A673 (cell line): ENCODE measurements around the gene FSCN2. TPM values are rescaled to one million over a fixed set of nuclear protein-coding genes. Genes with fewer than 3 reads are reported as not detected.
A peak's percentile ranks its signal among the peaks of the same experiment; 100 is the strongest.

Experiments
- BruUV-seq: library from RNA; stranded (reverse); fragments of 400-500 nt; replicated peaks from 2 replicates; lab custom pipeline; 2021; lab: Mats Ljungman, UMichigan
- CTCF ChIA-PET: fragments of 300-600 bp; sonication (Branson Sonifier 250); formaldehyde crosslinking; loops from one replicate; lab custom pipeline; 2022; ENCODE audit warnings: antibody characterized with exemption; lab: Charles Lee
- POLR2A ChIA-PET: fragments of 300-600 bp; sonication (Branson Sonifier 250); formaldehyde crosslinking; loops from one replicate; lab custom pipeline; 2022; ENCODE audit warnings: antibody characterized with exemption; ENCODE audit not compliant: low non-redundant PET; lab: Charles Lee
- DNase-seq: peaks from one replicate; pipeline ENCODE4 v3.0.0-alpha.2; 2015; ENCODE audit warnings: low spot score
- H3K27ac ChIP-seq: fragments of 200-600 bp; sonication (generic); 2 replicates; pipeline ENCODE4 v1.5.1; 2016; ENCODE audit warnings: mixed run types, low read depth, mild to moderate bottlenecking, mixed read lengths, antibody characterized with exemption, low read length; ENCODE audit not compliant: poor library complexity, severe bottlenecking
- H3K27me3 ChIP-seq: fragments of 200-600 bp; sonication (generic); replicated peaks from 2 replicates; pipeline ENCODE4 v1.6.1; 2017; ENCODE audit warnings: mixed run types, low read depth, mild to moderate bottlenecking, mixed read lengths, antibody characterized with exemption, low read length; ENCODE audit not compliant: insufficient read depth, poor library complexity
- H3K36me3 ChIP-seq: fragments of 200-600 bp; sonication (generic); 2 replicates; pipeline ENCODE4 v1.6.1; 2016; ENCODE audit warnings: mixed run types, mild to moderate bottlenecking, mixed read lengths, antibody characterized with exemption, low read length; ENCODE audit not compliant: insufficient read depth, poor library complexity, severe bottlenecking
- H3K4me1 ChIP-seq: fragments of 200-600 bp; sonication (generic); 2 replicates; pipeline ENCODE4 v1.6.1; 2017; ENCODE audit warnings: mixed run types, mild to moderate bottlenecking, mixed read lengths, antibody characterized with exemption, low read length; ENCODE audit not compliant: insufficient read depth, poor library complexity, severe bottlenecking
- H3K4me3 ChIP-seq: fragments of 200-600 bp; sonication (generic); 2 replicates; pipeline ENCODE4 v1.5.1; 2016; ENCODE audit warnings: low read depth, mixed run types, mild to moderate bottlenecking, mixed read lengths, low read length; ENCODE audit not compliant: poor library complexity, severe bottlenecking
- H3K9me3 ChIP-seq: fragments of 200-600 bp; sonication (generic); 2 replicates; pipeline ENCODE4 v1.6.1; 2016; ENCODE audit warnings: mixed run types, low read depth, mild to moderate bottlenecking, mixed read lengths, antibody characterized with exemption, low read length; ENCODE audit not compliant: poor library complexity, severe bottlenecking
- CTCF ChIP-seq: fragments of 300-800, 200-600 bp; sonication (generic); conservative IDR thresholded peaks from 2 replicates; pipeline ENCODE4 v1.5.1; 2017; ENCODE audit warnings: low read depth, mild to moderate bottlenecking, antibody characterized with exemption, low read length, moderate library complexity, mixed read lengths
- EZH2 ChIP-seq: fragments of 200-600 bp; sonication (generic); IDR thresholded peaks from 2 replicates; pipeline ENCODE4 v1.6.1; 2017; ENCODE audit warnings: borderline replicate concordance, low read depth, mild to moderate bottlenecking, mixed read lengths, antibody characterized with exemption, low read length; ENCODE audit not compliant: poor library complexity, severe bottlenecking
- intact Hi-C: fragments of 100-400 bp; cut with micrococcal nuclease; formaldehyde crosslinking; loops from one replicate; pipeline ENCODE4 v1.10.0; 2022; ENCODE audit not compliant: unreplicated experiment
- total RNA-seq: library from RNA; stranded (reverse); gene quantifications from 2 replicates; pipeline ENCODE4 v1.2.3, GENCODE V29; 2021

FSCN2 gene
- total RNA-seq, 1 experiment from 2014 or later = 0.26 TPM

GRCh38 chr17:81563861-81564586 is 35.8 kb downstream of the FSCN2 start:
- POLR2A ChIA-PET = no interaction called here
- Histone ChIP-seq H3K36me3 (peaks cover 77% of the 10 kb centered on the region), H3K27ac (no peak overlapping the region), H3K4me1 (peaks cover 59% of the 10 kb centered on the region), H3K4me3 (no peak overlapping the region), H3K9me3 (no peaks in the 10 kb centered on the region), H3K27me3 (no peaks in the 10 kb centered on the region)
- intact Hi-C loops = no loop called here
- DNase-seq = no peak
- no TSS peak for BruUV-seq
- CTCF ChIA-PET = no interaction called here
- TF ChIP-seq EZH2 (no peak), CTCF (no peak)

- intact Hi-C loops = no loop called here
- H3K4me3 ChIP-seq = no peak overlapping the region
- ChIA-PET CTCF (no interaction called here), POLR2A (no interaction called here)
- H3K36me3 ChIP-seq = peaks cover 80% of the 10 kb centered on the region
- no peaks in the 10 kb centered on the region for H3K9me3 ChIP-seq
- DNase-seq = no peak
- peaks cover 51% of the 10 kb centered on the region for H3K4me1 ChIP-seq
- TF ChIP-seq CTCF (no peak), EZH2 (no peak)
- H3K27ac ChIP-seq = no peak overlapping the region
- BruUV-seq = no TSS peak
- no peaks in the 10 kb centered on the region for H3K27me3 ChIP-seq
Observed at GRCh38 chr17:81564778-81565177, 36.6 kb downstream of the FSCN2 start.

DNA sequence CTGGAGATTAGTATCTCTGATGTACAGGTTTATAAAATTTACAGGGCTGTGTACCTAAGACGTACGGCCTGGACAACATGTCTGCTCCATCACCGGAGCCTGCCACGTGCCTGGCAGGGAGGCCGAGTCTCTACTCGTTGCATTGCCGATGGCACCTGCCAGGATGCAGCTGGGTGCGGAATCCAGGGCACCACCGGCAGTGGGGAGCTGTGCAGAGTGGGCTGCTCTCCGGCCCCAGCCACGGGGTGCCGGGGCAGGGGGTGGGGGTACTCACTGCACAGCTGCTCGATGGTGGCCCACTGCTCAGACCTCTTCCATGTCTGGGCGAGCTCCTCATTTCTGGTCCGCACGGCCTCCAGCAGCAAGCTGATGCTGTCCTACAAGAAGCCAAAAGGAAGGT is 37.1 kb downstream of the FSCN2 start:
- H3K27me3 ChIP-seq = no peaks in the 10 kb centered on the region
- intact Hi-C loops = no loop called here
- no TSS peak for BruUV-seq
- no peak overlapping the region for H3K4me3 ChIP-seq
- H3K36me3 ChIP-seq = peaks cover 83% of the 10 kb centered on the region
- DNase-seq = no peak
- no peak for TF ChIP-seq CTCF
- TF ChIP-seq EZH2 = no peak
- peak overlapping the region; percentile 81 for H3K27ac ChIP-seq
- ChIA-PET POLR2A (no interaction called here), CTCF (no interaction called here)
- no peaks in the 10 kb centered on the region for H3K9me3 ChIP-seq
- peaks cover 47% of the 10 kb centered on the region for H3K4me1 ChIP-seq
